Measurements from ENCODE around the gene RALBP1. TPM values are rescaled to one million over a fixed set of nuclear protein-coding genes. Genes with fewer than 3 reads are reported as not detected.
"Not testable (repeated sequence)": the region's sequence is repeated elsewhere in the genome, so short reads cannot be mapped to it uniquely, and the experiment has no call there.

RALBP1 gene
- total RNA-seq, 4 donors from 2014 or later = 18.8 to 67.8 (median 30.0) TPM

DNA sequence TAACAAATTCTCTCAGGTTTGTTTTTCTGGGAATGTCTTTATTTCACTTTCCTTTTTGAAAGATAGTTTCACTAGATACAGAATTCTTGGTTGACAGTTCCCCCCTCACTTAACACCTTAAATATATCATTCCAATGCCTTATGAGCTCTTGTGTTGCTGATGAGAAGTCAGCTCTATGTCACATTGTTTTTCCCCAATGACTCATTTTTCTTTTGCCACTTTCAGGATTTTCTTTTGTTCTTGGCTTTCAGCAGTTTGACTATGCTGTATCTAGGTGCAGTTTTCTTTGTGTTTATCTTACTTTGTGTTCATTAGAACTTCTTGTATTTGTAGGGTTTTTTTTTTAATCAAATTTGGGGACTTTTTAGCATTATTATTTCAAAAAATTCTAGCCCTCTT lies 5.6 kb upstream of the RALBP1 start:
- Histone ChIP-seq H3K4me3 (no peak overlapping the region), H3K27me3 (no peaks in the 10 kb centered on the region), H3K9me3 (no peaks in the 10 kb centered on the region), H3K4me1 (no peaks in the 10 kb centered on the region), H3K36me3 (no peaks in the 10 kb centered on the region), H3K27ac (no peak overlapping the region)
- intact Hi-C loops (cut with DNase I; ENCODE audit: low total_unique reads) = no loop called here
- no peak for DNase-seq
- TF ChIP-seq, protein P1, sequence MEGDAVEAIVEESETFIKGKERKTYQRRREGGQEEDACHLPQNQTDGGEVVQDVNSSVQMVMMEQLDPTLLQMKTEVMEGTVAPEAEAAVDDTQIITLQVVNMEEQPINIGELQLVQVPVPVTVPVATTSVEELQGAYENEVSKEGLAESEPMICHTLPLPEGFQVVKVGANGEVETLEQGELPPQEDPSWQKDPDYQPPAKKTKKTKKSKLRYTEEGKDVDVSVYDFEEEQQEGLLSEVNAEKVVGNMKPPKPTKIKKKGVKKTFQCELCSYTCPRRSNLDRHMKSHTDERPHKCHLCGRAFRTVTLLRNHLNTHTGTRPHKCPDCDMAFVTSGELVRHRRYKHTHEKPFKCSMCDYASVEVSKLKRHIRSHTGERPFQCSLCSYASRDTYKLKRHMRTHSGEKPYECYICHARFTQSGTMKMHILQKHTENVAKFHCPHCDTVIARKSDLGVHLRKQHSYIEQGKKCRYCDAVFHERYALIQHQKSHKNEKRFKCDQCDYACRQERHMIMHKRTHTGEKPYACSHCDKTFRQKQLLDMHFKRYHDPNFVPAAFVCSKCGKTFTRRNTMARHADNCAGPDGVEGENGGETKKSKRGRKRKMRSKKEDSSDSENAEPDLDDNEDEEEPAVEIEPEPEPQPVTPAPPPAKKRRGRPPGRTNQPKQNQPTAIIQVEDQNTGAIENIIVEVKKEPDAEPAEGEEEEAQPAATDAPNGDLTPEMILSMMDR (IDR thresholded peaks at IDR 0.05) = no peak
- TF ChIP-seq POLR2A (IDR thresholded peaks at IDR 0.05) = no peak

DNA sequence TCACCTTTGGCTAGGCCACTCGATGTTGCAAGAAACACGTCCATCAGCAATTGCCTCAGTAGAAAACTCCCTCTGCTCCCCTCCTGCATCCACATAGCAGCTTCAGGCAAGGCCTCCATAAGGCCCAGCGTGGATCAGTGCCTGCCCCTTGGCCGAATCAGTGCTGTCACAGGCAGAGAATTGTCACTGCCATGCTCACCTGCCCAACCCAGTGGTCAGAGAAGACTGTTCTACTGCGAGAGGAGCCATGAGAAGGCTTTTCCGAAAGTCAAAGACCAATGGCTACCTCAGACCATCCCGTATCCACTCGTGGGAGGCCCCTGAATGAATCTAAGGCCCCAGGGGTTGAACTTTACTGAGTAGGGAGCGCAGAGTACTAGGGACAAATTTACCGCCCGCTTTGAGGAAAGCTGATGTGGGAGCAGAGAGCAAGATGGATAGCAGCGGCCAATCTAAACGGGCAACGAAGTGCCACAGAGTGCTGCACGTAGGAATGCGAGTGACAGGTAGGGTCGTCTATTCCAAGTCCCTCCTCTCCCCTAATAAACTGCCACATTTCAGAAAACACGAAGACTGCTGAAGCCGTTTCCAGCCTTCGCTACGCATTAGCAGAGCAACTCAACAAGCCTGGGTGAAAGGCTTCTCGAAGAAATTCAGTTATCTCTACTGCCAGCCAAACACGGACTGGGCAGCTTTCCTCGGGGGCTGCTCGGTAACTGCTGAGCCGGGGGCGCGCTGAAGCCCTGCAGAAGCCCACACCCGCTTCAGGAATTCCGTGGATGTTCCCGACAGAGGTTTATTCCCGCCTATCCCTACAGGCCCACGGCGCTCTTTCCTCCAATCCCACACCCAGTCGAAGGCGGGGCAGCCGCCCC lies 968 bp upstream of the RALBP1 start:
- intact Hi-C loops (cut with DNase I; ENCODE audit: low total_unique reads) = no loop called here
- Histone ChIP-seq H3K4me3 (peak overlapping the region; percentile 92 to 95), H3K27me3 (no peaks in the 10 kb centered on the region), H3K9me3 (no peaks in the 10 kb centered on the region), H3K4me1 (no peaks in the 10 kb centered on the region), H3K36me3 (no peaks in the 10 kb centered on the region), H3K27ac (peak overlapping the region; percentile 96)
- peak in 1 of 2 donors; percentile 14 for DNase-seq
- no peak for TF ChIP-seq POLR2A (IDR thresholded peaks at IDR 0.05)
- TF ChIP-seq, protein P1 (IDR thresholded peaks at IDR 0.05) = no peak

DNA sequence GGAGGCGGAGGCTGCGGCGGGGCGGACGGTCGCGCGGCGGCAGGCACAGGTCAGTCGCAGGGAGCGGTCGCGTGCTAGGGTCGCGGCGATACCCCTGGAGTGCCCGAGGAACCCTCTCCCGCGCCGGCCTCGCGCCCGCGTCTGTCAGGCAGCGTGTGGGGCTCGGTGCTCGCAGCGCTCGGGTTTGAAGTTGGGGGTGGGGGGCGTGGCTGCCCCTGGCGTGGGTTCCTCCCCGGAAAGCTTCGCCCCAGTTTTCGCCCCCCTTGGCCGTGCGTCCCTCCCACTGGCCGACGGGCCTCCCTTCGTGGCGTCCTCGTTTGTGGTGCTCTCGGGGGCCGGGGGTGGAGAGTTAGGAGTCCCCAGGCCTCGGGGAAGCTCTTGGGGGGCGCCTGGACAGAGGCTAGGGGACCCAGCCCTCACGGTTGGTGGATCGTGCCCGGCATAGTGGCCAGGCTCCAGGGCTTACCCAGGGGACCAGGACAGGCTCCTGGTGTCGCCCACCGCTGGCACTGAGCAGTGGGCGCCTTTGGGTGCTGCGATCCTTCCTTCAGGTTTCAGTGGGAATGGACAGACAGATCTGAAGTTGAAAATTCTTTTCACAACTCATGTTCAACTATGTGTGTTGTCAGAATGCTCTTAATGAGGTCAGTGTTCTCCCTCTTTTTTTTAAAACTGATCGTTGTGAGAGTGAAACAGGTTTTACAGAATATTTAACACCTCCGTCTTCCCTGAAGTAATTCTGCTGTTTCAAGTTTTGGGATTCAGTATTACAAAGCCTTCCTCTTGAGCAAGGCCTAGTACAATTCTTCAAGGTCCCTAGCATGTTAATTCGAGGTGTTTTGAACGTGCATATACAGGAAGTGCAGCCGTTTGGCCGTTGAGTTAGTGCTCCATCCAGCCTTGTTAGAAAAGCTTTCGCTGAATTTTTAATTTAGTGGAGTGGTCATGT lies 604 bp downstream of the RALBP1 start:
- H3K27ac ChIP-seq = peak overlapping the region; percentile 96
- TF ChIP-seq, protein P1 (IDR thresholded peaks at IDR 0.05) = no peak
- no peak for TF ChIP-seq POLR2A (IDR thresholded peaks at IDR 0.05)
- H3K9me3 ChIP-seq = no peaks in the 10 kb centered on the region
- H3K4me3 ChIP-seq = peak overlapping the region; percentile 92 to 95
- intact Hi-C loops (cut with DNase I; ENCODE audit: low total_unique reads) = no loop called here
- no peaks in the 10 kb centered on the region for H3K36me3 ChIP-seq
- H3K27me3 ChIP-seq = no peaks in the 10 kb centered on the region
- DNase-seq = no peak
- no peaks in the 10 kb centered on the region for H3K4me1 ChIP-seq

DNA sequence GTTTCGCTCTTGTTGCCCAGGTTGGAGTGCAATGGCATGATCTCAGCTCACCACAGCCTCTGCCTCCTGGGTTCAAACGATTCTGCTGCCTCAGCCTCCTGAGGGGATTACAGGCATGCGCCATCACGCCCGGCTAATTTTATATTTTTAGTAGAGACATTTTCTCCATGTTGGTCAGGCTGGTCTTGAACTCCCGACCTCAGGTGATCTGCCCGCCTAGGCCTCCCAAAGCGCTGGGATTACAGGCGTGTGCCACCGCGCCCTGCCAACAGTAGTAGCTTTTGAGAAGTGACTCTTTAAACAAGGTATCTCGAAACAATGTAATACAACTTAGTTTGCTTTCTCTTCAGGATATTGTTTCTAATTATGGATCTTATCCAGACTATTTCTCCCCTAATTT lies 1.6 kb downstream of the RALBP1 start:
- intact Hi-C loops (cut with DNase I; ENCODE audit: low total_unique reads); H3K36me3 ChIP-seq; H3K27me3 ChIP-seq; H3K9me3 ChIP-seq; DNase-seq; H3K4me1 ChIP-seq: not testable (repeated sequence)
- Histone ChIP-seq H3K4me3 (peak overlapping the region in 1 of 2 donors; percentile 92), H3K27ac (peak overlapping the region; percentile 96)

- Histone ChIP-seq H3K27me3 (no peaks in the 10 kb centered on the region), H3K4me1 (no peaks in the 10 kb centered on the region), H3K36me3 (no peaks in the 10 kb centered on the region), H3K27ac (no peak overlapping the region), H3K4me3 (no peak overlapping the region), H3K9me3 (no peaks in the 10 kb centered on the region)
- DNase-seq = no peak
- TF ChIP-seq, protein P1 (IDR thresholded peaks at IDR 0.05) = no peak
- no peak for TF ChIP-seq POLR2A (IDR thresholded peaks at IDR 0.05)
- intact Hi-C loops (cut with DNase I; ENCODE audit: low total_unique reads) = no loop called here
Observed at GRCh38 chr18:9477509-9477908, 2.2 kb downstream of the RALBP1 start.
